Measurements from ENCODE around the gene RNF152.

- TF ChIP-seq POLR2AphosphoS5 (IDR thresholded peaks at IDR 0.05) (no peak), CTCF (IDR thresholded peaks at IDR 0.05) (no peak), POLR2A (IDR thresholded peaks at IDR 0.05) (no peak), EP300 (IDR thresholded peaks at IDR 0.05) (no peak)
Measured at GRCh38 chr18:61832858-61833257, 59.9 kb downstream of the RNF152 start.
